Measurements from ENCODE around the gene E2F4. TPM values are rescaled to one million over a fixed set of nuclear protein-coding genes. Genes with fewer than 3 reads are reported as not detected.

E2F4 gene
- total and polyA plus RNA-seq, 2 of the 13 experiments (the other 11 are each of a cell fraction or from before 2014, with no cell fraction given): 84.8 to 91.2 TPM

- TF ChIP-seq POLR2AphosphoS5 (IDR thresholded peaks at IDR 0.05; ENCODE audit: low read depth, low read length): peak; percentile 58
- TF ChIP-seq THAP8 (CRISPR knock-in tag; IDR thresholded peaks at IDR 0.05; ENCODE audit: borderline replicate concordance): no peak
- TF ChIP-seq HDAC2 (CRISPR knock-in tag; IDR thresholded peaks at IDR 0.05): peak; percentile 93; the same call in 1 of the 2 replicates
- TF ChIP-seq GATAD1 (CRISPR knock-in tag; IDR thresholded peaks at IDR 0.05): peak; percentile 68
- no peak for TF ChIP-seq FOSL1 (CRISPR knock-in tag; IDR thresholded peaks at IDR 0.05; ENCODE audit: borderline replicate concordance)
- no peak for TF ChIP-seq ZNF570 (CRISPR knock-in tag; IDR thresholded peaks at IDR 0.05; ENCODE audit: borderline replicate concordance)
- no peak for TF ChIP-seq EHMT2 (IDR thresholded peaks at IDR 0.05; ENCODE audit: borderline replicate concordance, low read depth, low read length)
- TF ChIP-seq RELA (CRISPR knock-in tag; IDR thresholded peaks at IDR 0.05): peak; percentile 77; the same call in 1 of the 2 replicates
- TF ChIP-seq SMAD3 (CRISPR knock-in tag; IDR thresholded peaks at IDR 0.05): peak; percentile 62
- no peak for TF ChIP-seq PBX2 (CRISPR knock-in tag; IDR thresholded peaks at IDR 0.05)
- TF ChIP-seq, protein P1, sequence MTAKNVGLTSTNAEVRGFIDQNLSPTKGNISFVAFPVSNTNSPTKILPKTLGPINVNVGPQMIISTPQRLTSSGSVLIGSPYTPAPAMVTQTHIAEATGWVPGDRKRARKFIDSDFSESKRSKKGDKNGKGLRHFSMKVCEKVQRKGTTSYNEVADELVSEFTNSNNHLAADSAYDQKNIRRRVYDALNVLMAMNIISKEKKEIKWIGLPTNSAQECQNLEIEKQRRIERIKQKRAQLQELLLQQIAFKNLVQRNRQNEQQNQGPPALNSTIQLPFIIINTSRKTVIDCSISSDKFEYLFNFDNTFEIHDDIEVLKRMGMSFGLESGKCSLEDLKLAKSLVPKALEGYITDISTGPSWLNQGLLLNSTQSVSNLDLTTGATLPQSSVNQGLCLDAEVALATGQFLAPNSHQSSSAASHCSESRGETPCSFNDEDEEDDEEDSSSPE (CRISPR knock-in tag; IDR thresholded peaks at IDR 0.05): peak; percentile 90
- TF ChIP-seq ZNF12 (CRISPR knock-in tag; IDR thresholded peaks at IDR 0.05): 0 out of 2 replicates have a peak, but pooled peaks have one; percentile 15
- TF ChIP-seq, protein P2, sequence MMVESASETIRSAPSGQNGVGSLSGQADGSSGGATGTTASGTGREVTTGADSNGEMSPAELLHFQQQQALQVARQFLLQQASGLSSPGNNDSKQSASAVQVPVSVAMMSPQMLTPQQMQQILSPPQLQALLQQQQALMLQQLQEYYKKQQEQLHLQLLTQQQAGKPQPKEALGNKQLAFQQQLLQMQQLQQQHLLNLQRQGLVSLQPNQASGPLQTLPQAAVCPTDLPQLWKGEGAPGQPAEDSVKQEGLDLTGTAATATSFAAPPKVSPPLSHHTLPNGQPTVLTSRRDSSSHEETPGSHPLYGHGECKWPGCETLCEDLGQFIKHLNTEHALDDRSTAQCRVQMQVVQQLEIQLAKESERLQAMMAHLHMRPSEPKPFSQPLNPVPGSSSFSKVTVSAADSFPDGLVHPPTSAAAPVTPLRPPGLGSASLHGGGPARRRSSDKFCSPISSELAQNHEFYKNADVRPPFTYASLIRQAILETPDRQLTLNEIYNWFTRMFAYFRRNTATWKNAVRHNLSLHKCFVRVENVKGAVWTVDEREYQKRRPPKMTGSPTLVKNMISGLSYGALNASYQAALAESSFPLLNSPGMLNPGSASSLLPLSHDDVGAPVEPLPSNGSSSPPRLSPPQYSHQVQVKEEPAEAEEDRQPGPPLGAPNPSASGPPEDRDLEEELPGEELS (CRISPR knock-in tag; IDR thresholded peaks at IDR 0.05): peak; percentile 52; the same call in 1 of the 2 replicates
- peak; percentile 97 for TF ChIP-seq ZIK1 (CRISPR knock-in tag; IDR thresholded peaks at IDR 0.05; ENCODE audit: borderline replicate concordance, low read depth)
- peak; percentile 27; the same call in 1 of the 2 replicates for TF ChIP-seq ZNF770 (CRISPR knock-in tag; IDR thresholded peaks at IDR 0.05)
- TF ChIP-seq SP5 (CRISPR knock-in tag; IDR thresholded peaks at IDR 0.05; ENCODE audit: borderline replicate concordance, low read depth): peak; percentile 76
- TF ChIP-seq SP4 (CRISPR knock-in tag; IDR thresholded peaks at IDR 0.05): peak; percentile 89
- peak; percentile 85; the same call in 1 of the 3 replicates for TF ChIP-seq MXI1 (IDR thresholded peaks at IDR 0.05; ENCODE audit: borderline replicate concordance, low read depth, low read length)
- peak; percentile 94 for TF ChIP-seq IRF2 (CRISPR knock-in tag; IDR thresholded peaks at IDR 0.05)
These were observed 17.9 kb upstream of the E2F4 start (continued) for GRCh38 chr16:67173808-67174705.
